Uterus (tissue), 2 donors: ENCODE results near the gene FKBP5.

Source experiments
- CTCF ChIP-seq, 4 experiments: fragments of 200-600 bp in 2 of 4; fragments of 450-650 bp in 2 of 4; sonication (generic) in 2 of 4; IDR thresholded peaks; one replicate each; pipeline ENCODE4 v1.5.1; 2016 to 2019; ENCODE audit warnings: antibody characterized with exemption in 4 of 4, mild to moderate bottlenecking in 2 of 4, moderate library complexity in 1 of 4
- POLR2A ChIP-seq, 2 donors: fragments of 450-650 bp; IDR thresholded peaks; one replicate each; pipeline ENCODE4 v1.6.1; 2016; ENCODE audit warnings: antibody characterized with exemption in 2 of 2, mild to moderate bottlenecking in 1 of 2, moderate library complexity in 1 of 2

- TF ChIP-seq CTCF (IDR thresholded peaks at IDR 0.05) (no peak), POLR2A (IDR thresholded peaks at IDR 0.05) (no peak)
These were observed 58.8 kb downstream of the FKBP5 start for GRCh38 chr6:35629876-35630378.
